B cell (primary cell): ENCODE results near the gene CD6. TPM values are rescaled to one million over a fixed set of nuclear protein-coding genes. Genes with fewer than 3 reads are reported as not detected.

Source experiments
- ATAC-seq: fragments of 200-7000 bp; cut with Tn5 transposase; one replicate; pipeline ENCODE4 v1.10.0; 2021; ENCODE audit warnings: low read depth, mild to moderate bottlenecking, moderate number of reproducible peaks, moderate library complexity
- CTCF ChIA-PET: fragments of 350-600 bp; sonication (Branson Sonifier 250); formaldehyde crosslinking; loops from one replicate; lab custom pipeline; 2021; ENCODE audit warnings: antibody characterized with exemption, inconsistent platforms; lab: Charles Lee
- POLR2A ChIA-PET: fragments of 350-600 bp; sonication (Branson Sonifier 250); formaldehyde crosslinking; loops from one replicate; lab custom pipeline; 2021; ENCODE audit warnings: antibody characterized with exemption; lab: Charles Lee
- DNase-seq: peaks from one replicate; pipeline ENCODE4 v3.0.0; 2013
- H2AFZ ChIP-seq: 2 replicates; pipeline ENCODE4 v1.6.1; 2012; ENCODE audit warnings: mild to moderate bottlenecking, low read depth, low read length; ENCODE audit not compliant: insufficient read depth, poor library complexity, severe bottlenecking
- H3K27ac ChIP-seq, 2 donors: 1 replicate in 1 of 2; 2 replicates in 1 of 2; pipeline ENCODE4 v1.5.1; 2012 to 2013; ENCODE audit warnings: low read length in 2 of 2, mild to moderate bottlenecking in 2 of 2, moderate library complexity in 1 of 2
- H3K27me3 ChIP-seq, 4 experiments: fragments of 200-600 bp in 1 of 4; sonication (generic) in 1 of 4; replicated peaks in 1 of 4; 1 replicate in 2 of 4; 2 replicates in 2 of 4; pipeline versions ENCODE4 v1.6.1 to v1.7.0; 2013 to 2016; ENCODE audit warnings: low read length in 3 of 4, mild to moderate bottlenecking in 2 of 4, mixed read lengths in 1 of 4, moderate library complexity in 1 of 4; ENCODE audit not compliant: insufficient read depth in 4 of 4, control insufficient read depth in 3 of 4; ENCODE audit errors: control extremely low read depth in 1 of 4
- H3K36me3 ChIP-seq, 2 experiments: replicated peaks in 1 of 2; 1 replicate in 1 of 2; 2 replicates in 1 of 2; pipeline versions ENCODE4 v1.6.1 to v1.7.1; 2013; ENCODE audit warnings: low read length in 1 of 2; ENCODE audit not compliant: insufficient read depth in 2 of 2, control insufficient read depth in 1 of 2; ENCODE audit errors: control extremely low read depth in 1 of 2, extremely low read depth in 1 of 2
- H3K4me1 ChIP-seq, 2 donors: fragments of 200-600 bp in 1 of 2; sonication (generic) in 1 of 2; 1 replicate in 1 of 2; 2 replicates in 1 of 2; pipeline versions ENCODE4 v1.5.1 to v1.6.1; 2013 to 2017; ENCODE audit warnings: low read length in 2 of 2; ENCODE audit not compliant: control insufficient read depth in 2 of 2, insufficient read depth in 2 of 2
- H3K4me2 ChIP-seq: replicated peaks from 2 replicates; pipeline ENCODE3; 2012; ENCODE audit warnings: mild to moderate bottlenecking, low read depth, low read length; ENCODE audit not compliant: poor library complexity, severe bottlenecking
- H3K4me3 ChIP-seq, 5 experiments: fragments of 200-600 bp in 1 of 5; sonication (generic) in 1 of 5; 1 replicate in 3 of 5; 2 replicates in 2 of 5; pipeline versions ENCODE4 v1.5.1 to v1.7.0; 2011 to 2016; ENCODE audit warnings: low read length in 4 of 5, mild to moderate bottlenecking in 4 of 5, low read depth in 2 of 5, control low read depth in 1 of 5, moderate library complexity in 1 of 5; ENCODE audit not compliant: insufficient read depth in 1 of 5; ENCODE audit errors: control extremely low read depth in 1 of 5, extremely low read depth in 1 of 5
- H3K79me2 ChIP-seq: fragments of 200-600 bp; sonication (generic); one replicate; pipeline ENCODE4 v1.6.0; 2016; ENCODE audit warnings: low read length; ENCODE audit not compliant: control insufficient read depth, insufficient read depth
- H3K9ac ChIP-seq: fragments of 200-600 bp; sonication (generic); 2 replicates; pipeline ENCODE4 v1.6.1; 2017; ENCODE audit warnings: mild to moderate bottlenecking, low read length, moderate library complexity
- H3K9me3 ChIP-seq, 3 donors: one replicate each; pipeline versions ENCODE4 v1.6.1 to v1.7.1; 2013; ENCODE audit warnings: low read length in 2 of 3; ENCODE audit not compliant: control insufficient read depth in 2 of 3, insufficient read depth in 1 of 3; ENCODE audit errors: control extremely low read depth in 1 of 3
- H4K20me1 ChIP-seq: 2 replicates; pipeline ENCODE4 v1.6.0; 2012; ENCODE audit warnings: mild to moderate bottlenecking, low read length; ENCODE audit not compliant: insufficient read depth, control insufficient read depth, poor library complexity, severe bottlenecking
- H3K27ac Mint-ChIP-seq: one replicate; pipeline ENCODE4 v1.8.0; 2021; ENCODE audit warnings: mixed read lengths
- H3K27me3 Mint-ChIP-seq: one replicate; pipeline ENCODE4 v1.8.0; 2021; ENCODE audit warnings: mixed read lengths
- H3K4me1 Mint-ChIP-seq: one replicate; pipeline ENCODE4 v1.8.0; 2021; ENCODE audit warnings: mixed read lengths
- H3K4me3 Mint-ChIP-seq: one replicate; pipeline ENCODE4 v1.8.0; 2021; ENCODE audit warnings: mixed read lengths
- H3K9me3 Mint-ChIP-seq: one replicate; pipeline ENCODE4 v1.8.0; 2022; ENCODE audit warnings: mixed read lengths; ENCODE audit not compliant: insufficient read depth
- EZH2 ChIP-seq: IDR thresholded peaks from 2 replicates; pipeline ENCODE4 v1.6.1; 2012; ENCODE audit warnings: borderline replicate concordance, low read depth, mild to moderate bottlenecking, moderate library complexity, low read length; ENCODE audit not compliant: insufficient read depth, poor library complexity, severe bottlenecking
- WGBS: methylation state at CpG from one replicate; pipeline ENCODE4 v1.1.5; 2013; ENCODE audit warnings: missing lambda C conversion rate; ENCODE audit not compliant: insufficient coverage; 5-methylcytosine and 5-hydroxymethylcytosine counted together
- intact Hi-C: fragments of 100-400 bp; cut with micrococcal nuclease; formaldehyde crosslinking; loops from one replicate; pipeline ENCODE4 v1.10.0; 2022
- polyA plus RNA-seq: library from polyadenylated mRNA; depleted of rRNA; stranded (reverse); fragments of >200 nt; gene quantifications from 2 replicates; pipeline ENCODE4 v1.2.3, GENCODE V29; 2012
- total RNA-seq, 2 donors: library from RNA; stranded (reverse); fragments of 120-200 nt in 1 of 2; gene quantifications; 1 replicate in 1 of 2; 2 replicates in 1 of 2; pipeline versions ENCODE4 v1.2.3 to v1.2.4, GENCODE V29; 2013 to 2022
- TF ChIP-seq, protein P1 (sequence below): fragments of 200-600 bp; IDR thresholded peaks from one replicate; pipeline ENCODE4 v1.8.0; 2022; ENCODE audit warnings: antibody characterized with exemption, mild to moderate bottlenecking

CD6 gene
- total and polyA plus RNA-seq, 2 donors (not counting 1 experiment from before 2014, with no cell fraction given): 9.3 to 13.6 TPM

DNA sequence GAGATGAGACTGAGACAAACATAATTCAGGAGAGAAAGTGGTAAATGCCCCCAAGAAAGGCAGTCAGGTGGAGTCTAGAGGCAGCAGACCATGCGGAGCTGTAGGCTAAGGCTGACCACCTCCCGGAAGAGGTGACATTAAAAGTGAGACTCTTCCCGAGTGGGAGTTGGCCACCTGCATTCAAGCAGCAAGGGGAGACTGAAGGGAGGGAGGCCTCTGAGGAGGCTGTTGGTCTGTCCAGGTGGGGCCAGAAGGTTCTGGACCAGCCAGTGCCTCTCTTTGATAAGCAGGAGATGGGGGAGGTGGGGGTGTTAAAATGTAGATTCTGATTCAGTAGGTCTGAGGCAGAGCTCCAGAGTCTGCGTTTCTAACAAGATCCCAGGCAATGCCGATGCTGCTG lies 37.5 kb downstream of the CD6 start:
- H3K4me3 ChIP-seq: no peak overlapping the region
- no peak overlapping the region for H2AFZ ChIP-seq
- DNase-seq (no peak), ATAC-seq (no peak)
- peaks cover 0 to 18% (median 6%) of the 10 kb centered on the region in 4 experiments for H3K27me3 ChIP-seq
- H3K4me3 Mint-ChIP-seq: peak overlapping the region; percentile 84
- H3K9me3 ChIP-seq: peaks cover 0 to 7% (median 0%) of the 10 kb centered on the region in 3 donors
- peaks cover 11% of the 10 kb centered on the region for H3K27me3 Mint-ChIP-seq
- H3K4me1 ChIP-seq: peaks cover 25 to 27% of the 10 kb centered on the region in 2 donors
- ChIA-PET POLR2A (interaction anchor here (0.6 kb wide), 1 partner anchor 24 kb away, joined by 8 read pairs; no protein-coding TSS in a partner anchor), CTCF (interaction anchor here (1.0 kb wide), 1 partner anchor 39 kb away, joined by 3 read pairs; no protein-coding TSS in a partner anchor)
- no peaks in the 10 kb centered on the region for H4K20me1 ChIP-seq
- TF ChIP-seq, protein P1, sequence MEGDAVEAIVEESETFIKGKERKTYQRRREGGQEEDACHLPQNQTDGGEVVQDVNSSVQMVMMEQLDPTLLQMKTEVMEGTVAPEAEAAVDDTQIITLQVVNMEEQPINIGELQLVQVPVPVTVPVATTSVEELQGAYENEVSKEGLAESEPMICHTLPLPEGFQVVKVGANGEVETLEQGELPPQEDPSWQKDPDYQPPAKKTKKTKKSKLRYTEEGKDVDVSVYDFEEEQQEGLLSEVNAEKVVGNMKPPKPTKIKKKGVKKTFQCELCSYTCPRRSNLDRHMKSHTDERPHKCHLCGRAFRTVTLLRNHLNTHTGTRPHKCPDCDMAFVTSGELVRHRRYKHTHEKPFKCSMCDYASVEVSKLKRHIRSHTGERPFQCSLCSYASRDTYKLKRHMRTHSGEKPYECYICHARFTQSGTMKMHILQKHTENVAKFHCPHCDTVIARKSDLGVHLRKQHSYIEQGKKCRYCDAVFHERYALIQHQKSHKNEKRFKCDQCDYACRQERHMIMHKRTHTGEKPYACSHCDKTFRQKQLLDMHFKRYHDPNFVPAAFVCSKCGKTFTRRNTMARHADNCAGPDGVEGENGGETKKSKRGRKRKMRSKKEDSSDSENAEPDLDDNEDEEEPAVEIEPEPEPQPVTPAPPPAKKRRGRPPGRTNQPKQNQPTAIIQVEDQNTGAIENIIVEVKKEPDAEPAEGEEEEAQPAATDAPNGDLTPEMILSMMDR: no peak
- no peaks in the 10 kb centered on the region for H3K79me2 ChIP-seq
- intact Hi-C loops: no loop called here
- H3K9ac ChIP-seq: no peak overlapping the region
- H3K4me1 Mint-ChIP-seq: peaks cover 39% of the 10 kb centered on the region
- H3K27ac Mint-ChIP-seq: no peak overlapping the region
- 91% methylated on average over 5 of the region's 5 CpGs for WGBS
- H3K4me2 ChIP-seq: no peak overlapping the region
- H3K36me3 ChIP-seq: no peaks in the 10 kb centered on the region
- no peak overlapping the region for H3K27ac ChIP-seq
- no peaks in the 10 kb centered on the region for H3K9me3 Mint-ChIP-seq

DNA sequence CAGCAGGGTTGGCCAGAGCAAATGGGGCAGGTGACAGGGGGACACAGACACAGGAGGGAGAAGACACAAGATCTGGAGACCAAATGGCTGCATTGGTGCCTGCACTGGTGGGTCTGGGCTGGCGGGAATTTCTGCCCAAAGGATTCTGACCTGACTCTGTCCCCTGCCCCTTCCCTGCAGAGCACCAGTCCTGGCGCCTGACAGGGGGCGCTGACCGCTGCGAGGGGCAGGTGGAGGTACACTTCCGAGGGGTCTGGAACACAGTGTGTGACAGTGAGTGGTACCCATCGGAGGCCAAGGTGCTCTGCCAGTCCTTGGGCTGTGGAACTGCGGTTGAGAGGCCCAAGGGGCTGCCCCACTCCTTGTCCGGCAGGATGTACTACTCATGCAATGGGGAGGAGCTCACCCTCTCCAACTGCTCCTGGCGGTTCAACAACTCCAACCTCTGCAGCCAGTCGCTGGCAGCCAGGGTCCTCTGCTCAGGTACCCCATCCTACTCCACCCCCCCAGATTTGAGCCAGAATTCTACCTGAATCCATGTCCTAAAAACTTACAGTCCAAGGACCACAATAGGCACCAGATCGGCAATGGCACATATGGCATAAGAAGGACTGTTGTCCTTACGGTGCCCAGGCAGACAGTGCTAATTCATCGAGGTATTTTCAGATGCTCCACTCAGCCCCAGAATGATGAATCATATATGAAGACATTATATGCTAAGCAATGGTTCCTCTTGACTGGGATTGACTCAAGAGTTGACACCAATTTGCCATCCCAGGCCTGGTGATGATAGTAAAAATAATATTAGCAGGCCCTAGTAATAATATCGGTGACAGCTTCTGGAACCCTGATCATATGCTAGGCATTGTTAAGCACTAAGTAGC lies 38.2 kb downstream of the CD6 start:
- Histone ChIP-seq H3K27ac (no peak overlapping the region), H3K27me3 (peaks cover 0 to 18% (median 6%) of the 10 kb centered on the region in 4 experiments), H3K9ac (no peak overlapping the region), H3K4me2 (no peak overlapping the region), H3K36me3 (no peaks in the 10 kb centered on the region), H3K4me3 (no peak overlapping the region), H3K4me1 (peaks cover 25 to 27% of the 10 kb centered on the region in 2 donors), H4K20me1 (no peaks in the 10 kb centered on the region), H3K79me2 (no peaks in the 10 kb centered on the region), H2AFZ (no peak overlapping the region), H3K9me3 (peaks cover 0 to 7% (median 0%) of the 10 kb centered on the region in 3 donors)
- Mint-ChIP-seq H3K4me3 (no peak overlapping the region), H3K27me3 (peaks cover 11% of the 10 kb centered on the region), H3K27ac (no peak overlapping the region), H3K4me1 (peaks cover 37% of the 10 kb centered on the region), H3K9me3 (no peaks in the 10 kb centered on the region)
- no peak for ATAC-seq
- CTCF ChIA-PET: interaction anchor here (1.0 kb wide), 1 partner anchor 40 kb away, joined by 3 read pairs; no protein-coding TSS in a partner anchor
- POLR2A ChIA-PET: no interaction called here
- intact Hi-C loops: no loop called here
- WGBS: 93% methylated on average over 11 of the region's 15 CpGs
- DNase-seq: no peak
- TF ChIP-seq, protein P1: no peak
- TF ChIP-seq EZH2: no peak
